GM18517 (cell line): Measurements from ENCODE around the gene ONECUT3.

Experiments
- ATAC-seq: cut with Tn5 transposase; IDR thresholded peaks from one replicate; pipeline ENCODE4 v1.9.1; 2021; ENCODE audit warnings: mild to moderate bottlenecking, moderate library complexity; ENCODE audit not compliant: unreplicated experiment

ONECUT3 gene

GRCh38 chr19:1828279-1829238 lies 75.3 kb downstream of the ONECUT3 start:
- ATAC-seq: no peak

- ATAC-seq: no peak
Measured at GRCh38 chr19:1829958-1830357, 76.7 kb downstream of the ONECUT3 start.

- no peak for ATAC-seq
Measured at GRCh38 chr19:1830568-1830967, 77.3 kb downstream of the ONECUT3 start.
